ENCODE data around the gene SLC25A5.
"Not testable (repeated sequence)": the region's sequence is repeated elsewhere in the genome, so short reads cannot be mapped to it uniquely, and the experiment has no call there.

The SLC25A5 gene

GRCh38 chrX:119467842-119468550 lies at the start of gene SLC25A5:
SLC25A5 (plus strand) TSS chrX:119468444; CDS start chrX:119468516, 72 bp downstream.
- DNase-seq (ENCODE audit: low spot score): peak; percentile 81

- DNase-seq (ENCODE audit: low spot score): no peak
Measured at GRCh38 chrX:119419146-119419545, 49.1 kb upstream of the SLC25A5 start.

- DNase-seq (ENCODE audit: low spot score): no peak
Measured at GRCh38 chrX:119419898-119420297, 48.3 kb upstream of the SLC25A5 start.

GRCh38 chrX:119421016-119421705 lies 47.1 kb upstream of the SLC25A5 start:
- DNase-seq (ENCODE audit: low spot score): no peak

- no peak for DNase-seq (ENCODE audit: low spot score)
Measured at GRCh38 chrX:119423631-119424030, 44.6 kb upstream of the SLC25A5 start.

GRCh38 chrX:119424999-119425398 lies 43.2 kb upstream of the SLC25A5 start:
- no peak for DNase-seq (ENCODE audit: low spot score)

- DNase-seq (ENCODE audit: low spot score): no peak
Measured at GRCh38 chrX:119427024-119427794, 41.0 kb upstream of the SLC25A5 start.

GRCh38 chrX:119427795-119428185 lies 40.5 kb upstream of the SLC25A5 start:
- DNase-seq (ENCODE audit: low spot score): no peak

GRCh38 chrX:119429471-119429870 lies 38.8 kb upstream of the SLC25A5 start:
- no peak for DNase-seq (ENCODE audit: low spot score)

GRCh38 chrX:119441295-119441694 lies 26.9 kb upstream of the SLC25A5 start:
- DNase-seq (ENCODE audit: low spot score): not testable (repeated sequence)

- no peak for DNase-seq (ENCODE audit: low spot score)
Measured at GRCh38 chrX:119442286-119442685, 26.0 kb upstream of the SLC25A5 start.

GRCh38 chrX:119453202-119453601 lies 15.0 kb upstream of the SLC25A5 start:
- DNase-seq (ENCODE audit: low spot score): no peak

GRCh38 chrX:119455264-119455663 lies 13.0 kb upstream of the SLC25A5 start:
- DNase-seq (ENCODE audit: low spot score): no peak

- no peak for DNase-seq (ENCODE audit: low spot score)
Measured at GRCh38 chrX:119459181-119459580, 9.1 kb upstream of the SLC25A5 start.

- no peak for DNase-seq (ENCODE audit: low spot score)
Measured at GRCh38 chrX:119465555-119465954, 2.7 kb upstream of the SLC25A5 start.

- no peak for DNase-seq (ENCODE audit: low spot score)
Measured at GRCh38 chrX:119466970-119467369, 1.3 kb upstream of the SLC25A5 start.

GRCh38 chrX:119467433-119467832 lies 811 bp upstream of the SLC25A5 start:
- no peak for DNase-seq (ENCODE audit: low spot score)

GRCh38 chrX:119468551-119469312 lies 488 bp downstream of the SLC25A5 start:
- DNase-seq (ENCODE audit: low spot score): peak; percentile 77

GRCh38 chrX:119469313-119469635 lies 1.0 kb downstream of the SLC25A5 start:
- DNase-seq (ENCODE audit: low spot score): no peak

GRCh38 chrX:119474615-119475388 lies 6.6 kb downstream of the SLC25A5 start:
- DNase-seq (ENCODE audit: low spot score): no peak

GRCh38 chrX:119475389-119476101 lies 7.3 kb downstream of the SLC25A5 start:
- DNase-seq (ENCODE audit: low spot score): no peak
